Ascending aorta (tissue), 2 donors: ENCODE results near the gene MYO1G. TPM values are rescaled to one million over a fixed set of nuclear protein-coding genes. Genes with fewer than 3 reads are reported as not detected.

Experiments
- DNase-seq, 2 donors: peaks; one replicate each; pipeline ENCODE4 v3.0.0-alpha.2; 2019; ENCODE audit warnings: low spot score in 2 of 2
- H3K27ac ChIP-seq, 2 donors: fragments of 200-600 bp; sonication (generic); one replicate each; pipeline ENCODE4 v1.5.1; 2016 to 2017; ENCODE audit warnings: mild to moderate bottlenecking in 1 of 2
- H3K27me3 ChIP-seq: fragments of 200-600 bp; sonication (generic); one replicate; pipeline ENCODE4 v1.5.1; 2017
- H3K36me3 ChIP-seq, 2 donors: fragments of 200-600 bp; sonication (generic); one replicate each; pipeline ENCODE4 v1.5.1; 2016
- H3K4me1 ChIP-seq, 2 donors: fragments of 200-600 bp; sonication (generic); one replicate each; pipeline ENCODE4 v1.5.1; 2016 to 2017; ENCODE audit warnings: mild to moderate bottlenecking in 1 of 2
- H3K4me3 ChIP-seq, 2 donors: fragments of 200-600 bp; sonication (generic); one replicate each; pipeline ENCODE4 v1.5.1; 2016 to 2017; ENCODE audit warnings: mild to moderate bottlenecking in 1 of 2
- H3K9me3 ChIP-seq, 2 donors: fragments of 200-600 bp; sonication (generic); one replicate each; pipeline ENCODE4 v1.5.1; 2016
- CTCF ChIP-seq, 3 experiments: fragments of 200-600 bp in 2 of 3; fragments of 450-650 bp in 1 of 3; sonication (generic) in 2 of 3; IDR thresholded peaks; one replicate each; pipeline ENCODE4 v1.5.1; 2016 to 2019; ENCODE audit warnings: antibody characterized with exemption in 3 of 3, mild to moderate bottlenecking in 1 of 3, moderate library complexity in 1 of 3
- intact Hi-C: fragments of 100-400 bp; cut with DNase I; formaldehyde crosslinking; loops from one replicate; pipeline ENCODE4 v1.15.1; 2023
- total RNA-seq: library from RNA; depleted of rRNA; stranded (reverse); fragments of >200 nt; gene quantifications from one replicate; pipeline ENCODE4 v1.1.0, GENCODE V29; 2016

Gene MYO1G
- total RNA-seq, 1 donor from 2014 or later, result 5.9 TPM

- intact Hi-C loops, result loop anchor here (5.0 to 10.0 kb wide), 2 partner anchors 45 to 167 kb away; no protein-coding TSS in a partner anchor
- no peaks in the 10 kb centered on the region for H3K27me3 ChIP-seq
- peak in 1 of 2 donors; percentile 42 for DNase-seq
Measured at GRCh38 chr7:44969701-44970522, 8.9 kb downstream of the MYO1G start.

GRCh38 chr7:44969049-44969700, 9.6 kb downstream of the MYO1G start:
- no peak for TF ChIP-seq CTCF (IDR thresholded peaks at IDR 0.05)
- no peaks in the 10 kb centered on the region for H3K9me3 ChIP-seq
- peaks cover 0 to 2% of the 10 kb centered on the region in 2 donors for H3K36me3 ChIP-seq
- peak in 1 of 2 donors; percentile 40 for DNase-seq
- H3K4me1 ChIP-seq, result no peaks in the 10 kb centered on the region
- H3K27ac ChIP-seq, result no peak overlapping the region
- H3K4me3 ChIP-seq, result no peak overlapping the region
- H3K27me3 ChIP-seq, result no peaks in the 10 kb centered on the region
- intact Hi-C loops, result loop anchor here (10.0 kb wide), 1 partner anchor 46 kb away; no protein-coding TSS in a partner anchor

More at GRCh38 chr7:44969701-44970522, 8.9 kb downstream of the MYO1G start:
- H3K4me1 ChIP-seq, result no peaks in the 10 kb centered on the region
- H3K36me3 ChIP-seq, result peaks cover 0 to 2% of the 10 kb centered on the region in 2 donors
- no peak overlapping the region for H3K27ac ChIP-seq
- no peak for TF ChIP-seq CTCF (IDR thresholded peaks at IDR 0.05)
- no peak overlapping the region for H3K4me3 ChIP-seq
- H3K9me3 ChIP-seq, result no peaks in the 10 kb centered on the region

GRCh38 chr7:44967571-44968446, 11.0 kb downstream of the MYO1G start:
- TF ChIP-seq CTCF (IDR thresholded peaks at IDR 0.05), result peak in 1 of 3 experiments; percentile 9
- Histone ChIP-seq H3K36me3 (peaks cover 0 to 2% of the 10 kb centered on the region in 2 donors), H3K27ac (no peak overlapping the region), H3K4me3 (no peak overlapping the region), H3K4me1 (peaks cover 3% of the 10 kb centered on the region in 2 donors), H3K9me3 (no peaks in the 10 kb centered on the region), H3K27me3 (no peaks in the 10 kb centered on the region)
- intact Hi-C loops, result loop anchor here (10.0 kb wide), 1 partner anchor 47 kb away; no protein-coding TSS in a partner anchor
- no peak for DNase-seq

GRCh38 chr7:44966731-44967538, 11.9 kb downstream of the MYO1G start:
- H3K27me3 ChIP-seq, result no peaks in the 10 kb centered on the region
- no peak overlapping the region for H3K4me3 ChIP-seq
- no peaks in the 10 kb centered on the region for H3K9me3 ChIP-seq
- no peak for TF ChIP-seq CTCF (IDR thresholded peaks at IDR 0.05)
- no peaks in the 10 kb centered on the region for H3K36me3 ChIP-seq
- no peak overlapping the region for H3K27ac ChIP-seq
- no peak for DNase-seq
- peaks cover 3 to 4% of the 10 kb centered on the region in 2 donors for H3K4me1 ChIP-seq
- intact Hi-C loops, result loop anchor here (10.0 kb wide), 1 partner anchor 48 kb away; no protein-coding TSS in a partner anchor
